Caco-2 (cell line): ENCODE data around the gene ATP1A4. TPM values are rescaled to one million over a fixed set of nuclear protein-coding genes. Genes with fewer than 3 reads are reported as not detected.

Experiments
- BruUV-seq: library from RNA; stranded (reverse); fragments of 400-500 nt; replicated peaks from 2 replicates; lab custom pipeline; 2021; lab: Mats Ljungman, UMichigan
- CTCF ChIA-PET: fragments of 300-600 bp; sonication (Branson Sonifier 250); formaldehyde crosslinking; loops from one replicate; lab custom pipeline; 2022; ENCODE audit warnings: antibody characterized with exemption; lab: Charles Lee
- POLR2A ChIA-PET: fragments of 300-600 bp; sonication (Branson Sonifier 250); formaldehyde crosslinking; loops from one replicate; lab custom pipeline; 2022; ENCODE audit warnings: antibody characterized with exemption; lab: Charles Lee
- DNase-seq, 2 experiments: peaks; one replicate each; pipeline versions ENCODE4 v3.0.0 to v3.0.0-alpha.2; 2020 to 2022
- H3K27me3 ChIP-seq: replicated peaks from 2 replicates; pipeline ENCODE4 v1.6.0; 2011; ENCODE audit warnings: low read length; ENCODE audit not compliant: control insufficient read depth, insufficient read depth
- H3K36me3 ChIP-seq: 2 replicates; pipeline ENCODE4 v1.5.1; 2011; ENCODE audit warnings: low read length; ENCODE audit not compliant: control insufficient read depth, insufficient read depth
- H3K4me1 ChIP-seq: fragments of 250-450 bp; sonication (Bioruptor Pico); 2 replicates; pipeline ENCODE4 v1.5.1; 2020; ENCODE audit warnings: mild to moderate bottlenecking
- H3K4me3 ChIP-seq: 2 replicates; pipeline ENCODE4 v1.5.1; 2011; ENCODE audit warnings: low read depth, mild to moderate bottlenecking, control low read depth, low read length
- H3K9me3 ChIP-seq: fragments of 250-450 bp; sonication (Bioruptor Pico); 2 replicates; pipeline ENCODE4 v1.5.1; 2020; ENCODE audit warnings: mild to moderate bottlenecking, moderate library complexity
- H3K27ac Mint-ChIP-seq: one replicate; pipeline ENCODE4 v1.8.0; 2022; ENCODE audit warnings: mixed read lengths; ENCODE audit not compliant: unreplicated experiment
- H3K27me3 Mint-ChIP-seq: one replicate; pipeline ENCODE4 v1.8.0; 2022; ENCODE audit warnings: mixed read lengths; ENCODE audit not compliant: insufficient read depth, unreplicated experiment
- H3K36me3 Mint-ChIP-seq: one replicate; pipeline ENCODE4 v1.8.0; 2022; ENCODE audit warnings: mild to moderate bottlenecking, mixed read lengths; ENCODE audit not compliant: insufficient read depth, unreplicated experiment
- H3K4me1 Mint-ChIP-seq: one replicate; pipeline ENCODE4 v1.8.0; 2022; ENCODE audit warnings: low read depth, mixed read lengths; ENCODE audit not compliant: unreplicated experiment
- H3K4me3 Mint-ChIP-seq: one replicate; pipeline ENCODE4 v1.8.0; 2022; ENCODE audit warnings: mild to moderate bottlenecking, moderate library complexity, mixed read lengths; ENCODE audit not compliant: unreplicated experiment
- H3K9me3 Mint-ChIP-seq: one replicate; pipeline ENCODE4 v1.8.0; 2022; ENCODE audit warnings: mixed read lengths; ENCODE audit not compliant: unreplicated experiment
- CTCF ChIP-seq, 2 experiments: fragments of 200-600 bp in 1 of 2; IDR thresholded peaks; 1 replicate in 1 of 2; 2 replicates in 1 of 2; pipeline versions ENCODE4 v1.5.1 to v1.8.0; 2011 to 2022; ENCODE audit warnings: antibody characterized with exemption in 1 of 2, control low read depth in 1 of 2, inconsistent platforms in 1 of 2, low read depth in 1 of 2, low read length in 1 of 2, mild to moderate bottlenecking in 1 of 2, moderate library complexity in 1 of 2; ENCODE audit not compliant: insufficient read depth in 1 of 2, severe bottlenecking in 1 of 2, unreplicated experiment in 1 of 2
- intact Hi-C: fragments of 100-400 bp; cut with micrococcal nuclease; formaldehyde crosslinking; loops from one replicate; pipeline ENCODE4 v1.10.0; 2022; ENCODE audit not compliant: unreplicated experiment
- total RNA-seq: library from RNA; stranded (reverse); gene quantifications from 2 replicates; pipeline ENCODE4 v1.2.3, GENCODE V29; 2022

Gene ATP1A4
- total RNA-seq, 1 experiment from 2014 or later = not detected

DNA sequence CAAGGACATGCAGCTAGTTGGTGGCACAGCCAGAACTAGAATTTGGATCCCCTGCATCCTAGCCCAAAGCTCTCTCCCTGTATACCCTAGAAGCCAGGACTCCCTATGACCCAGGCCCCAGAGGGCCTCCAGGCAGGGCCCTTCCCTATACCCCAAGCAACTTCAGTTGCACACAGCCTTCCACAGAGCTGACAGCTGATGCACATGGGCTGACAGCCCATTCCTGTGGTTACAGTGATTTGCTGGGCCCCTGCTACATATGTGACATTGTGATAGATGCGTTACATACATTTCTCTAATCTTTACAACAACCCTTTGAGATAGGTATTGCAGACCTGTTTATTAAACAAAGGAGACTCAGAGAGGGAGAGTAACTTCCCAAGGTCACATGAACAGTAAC is 30.0 kb upstream of the ATP1A4 start:
- BruUV-seq = no TSS peak
- peaks cover 26% of the 10 kb centered on the region for H3K4me1 ChIP-seq
- no peak overlapping the region for H3K4me3 ChIP-seq
- no peaks in the 10 kb centered on the region for H3K36me3 ChIP-seq
- POLR2A ChIA-PET = no interaction called here
- Mint-ChIP-seq H3K27me3 (no peaks in the 10 kb centered on the region), H3K27ac (no peak overlapping the region), H3K4me3 (no peak overlapping the region), H3K36me3 (no peaks in the 10 kb centered on the region), H3K4me1 (peaks cover 11% of the 10 kb centered on the region), H3K9me3 (no peaks in the 10 kb centered on the region)
- intact Hi-C loops = no loop called here
- no peaks in the 10 kb centered on the region for H3K27me3 ChIP-seq
- H3K9me3 ChIP-seq = no peaks in the 10 kb centered on the region
- CTCF ChIA-PET = no interaction called here
- DNase-seq = no peak
- TF ChIP-seq CTCF (IDR thresholded peaks at IDR 0.05; ENCODE audit: insufficient read depth in 1 of 2, low read depth in 1 of 2, low read length in 1 of 2, severe bottlenecking in 1 of 2, unreplicated experiment in 1 of 2) = no peak

- Histone ChIP-seq H3K4me1 (peaks cover 26% of the 10 kb centered on the region), H3K4me3 (no peak overlapping the region), H3K9me3 (no peaks in the 10 kb centered on the region), H3K36me3 (no peaks in the 10 kb centered on the region), H3K27me3 (no peaks in the 10 kb centered on the region)
- Mint-ChIP-seq H3K36me3 (no peaks in the 10 kb centered on the region), H3K9me3 (no peaks in the 10 kb centered on the region), H3K4me3 (no peak overlapping the region), H3K4me1 (peaks cover 14% of the 10 kb centered on the region), H3K27ac (peak overlapping the region; percentile 89), H3K27me3 (no peaks in the 10 kb centered on the region)
- intact Hi-C loops = no loop called here
- no peak for DNase-seq
- BruUV-seq = no TSS peak
- ChIA-PET CTCF (interaction anchor here (1.2 kb wide), 1 partner anchor 70 kb away, joined by 5 read pairs; no protein-coding TSS in a partner anchor), POLR2A (no interaction called here)
- no peak for TF ChIP-seq CTCF (IDR thresholded peaks at IDR 0.05; ENCODE audit: insufficient read depth in 1 of 2, low read depth in 1 of 2, low read length in 1 of 2, severe bottlenecking in 1 of 2, unreplicated experiment in 1 of 2)
Measured at GRCh38 chr1:160122978-160123495, 28.4 kb upstream of the ATP1A4 start.

GRCh38 chr1:160123726-160124125 is 27.7 kb upstream of the ATP1A4 start:
- H3K36me3 Mint-ChIP-seq = no peaks in the 10 kb centered on the region
- H3K9me3 Mint-ChIP-seq = no peaks in the 10 kb centered on the region
- Histone ChIP-seq H3K36me3 (no peaks in the 10 kb centered on the region), H3K4me1 (peaks cover 26% of the 10 kb centered on the region), H3K4me3 (no peak overlapping the region), H3K9me3 (no peaks in the 10 kb centered on the region), H3K27me3 (no peaks in the 10 kb centered on the region)
- H3K27me3 Mint-ChIP-seq = no peaks in the 10 kb centered on the region
- CTCF ChIA-PET = no interaction called here
- peaks cover 18% of the 10 kb centered on the region for H3K4me1 Mint-ChIP-seq
- no TSS peak for BruUV-seq
- POLR2A ChIA-PET = no interaction called here
- no peak for DNase-seq
- intact Hi-C loops = loop anchor here (2.0 kb wide), 1 partner anchor 23 kb away; no protein-coding TSS in a partner anchor
- TF ChIP-seq CTCF (IDR thresholded peaks at IDR 0.05; ENCODE audit: insufficient read depth in 1 of 2, low read depth in 1 of 2, low read length in 1 of 2, severe bottlenecking in 1 of 2, unreplicated experiment in 1 of 2) = no peak
- H3K27ac Mint-ChIP-seq = peak overlapping the region; percentile 89
- H3K4me3 Mint-ChIP-seq = no peak overlapping the region
